ENCODE measurements around the gene TNFSF11.
"Not testable (repeated sequence)": the region's sequence is repeated elsewhere in the genome, so short reads cannot be mapped to it uniquely, and the experiment has no call there.

TNFSF11 gene, protein sequence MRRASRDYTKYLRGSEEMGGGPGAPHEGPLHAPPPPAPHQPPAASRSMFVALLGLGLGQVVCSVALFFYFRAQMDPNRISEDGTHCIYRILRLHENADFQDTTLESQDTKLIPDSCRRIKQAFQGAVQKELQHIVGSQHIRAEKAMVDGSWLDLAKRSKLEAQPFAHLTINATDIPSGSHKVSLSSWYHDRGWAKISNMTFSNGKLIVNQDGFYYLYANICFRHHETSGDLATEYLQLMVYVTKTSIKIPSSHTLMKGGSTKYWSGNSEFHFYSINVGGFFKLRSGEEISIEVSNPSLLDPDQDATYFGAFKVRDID

DNA sequence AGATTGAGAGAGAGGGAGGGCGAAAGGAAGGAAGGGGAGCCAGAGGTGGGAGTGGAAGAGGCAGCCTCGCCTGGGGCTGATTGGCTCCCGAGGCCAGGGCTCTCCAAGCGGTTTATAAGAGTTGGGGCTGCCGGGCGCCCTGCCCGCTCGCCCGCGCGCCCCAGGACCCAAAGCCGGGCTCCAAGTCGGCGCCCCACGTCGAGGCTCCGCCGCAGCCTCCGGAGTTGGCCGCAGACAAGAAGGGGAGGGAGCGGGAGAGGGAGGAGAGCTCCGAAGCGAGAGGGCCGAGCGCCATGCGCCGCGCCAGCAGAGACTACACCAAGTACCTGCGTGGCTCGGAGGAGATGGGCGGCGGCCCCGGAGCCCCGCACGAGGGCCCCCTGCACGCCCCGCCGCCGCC lies at the start of gene TNFSF11:
TSS of gene TNFSF11 (plus strand) at position 142 of the 400 bp plus-strand sequence. CDS start at position 294, 152 bp downstream.
- peak; percentile 26 for DNase-seq

DNA sequence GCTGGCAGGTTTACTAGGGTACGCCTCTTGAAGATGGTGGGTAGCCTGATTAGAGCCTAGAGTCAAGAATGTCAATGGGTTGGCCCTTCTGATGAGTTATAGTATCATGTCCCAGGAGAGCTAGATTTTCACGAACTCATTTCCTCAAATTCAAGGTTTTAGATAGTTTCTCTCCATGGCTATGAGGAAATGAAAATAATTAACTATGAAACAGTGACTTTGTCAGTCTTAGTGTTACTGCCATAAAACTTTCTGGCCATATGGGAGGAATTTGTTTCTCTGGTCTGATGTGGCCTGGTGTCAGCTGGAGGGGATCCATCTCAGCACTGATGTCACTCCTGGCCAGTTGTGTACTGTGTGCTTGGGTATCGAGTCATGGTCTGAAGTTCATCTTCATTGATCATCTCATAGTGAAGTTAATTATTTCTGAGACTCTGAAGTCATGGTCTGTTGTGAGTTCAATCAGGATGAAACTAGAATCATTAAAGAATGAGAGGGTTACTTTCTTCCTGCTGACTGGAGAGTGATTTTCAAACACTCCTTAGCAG lies 49.4 kb upstream of the TNFSF11 start:
- no peak for DNase-seq

DNA sequence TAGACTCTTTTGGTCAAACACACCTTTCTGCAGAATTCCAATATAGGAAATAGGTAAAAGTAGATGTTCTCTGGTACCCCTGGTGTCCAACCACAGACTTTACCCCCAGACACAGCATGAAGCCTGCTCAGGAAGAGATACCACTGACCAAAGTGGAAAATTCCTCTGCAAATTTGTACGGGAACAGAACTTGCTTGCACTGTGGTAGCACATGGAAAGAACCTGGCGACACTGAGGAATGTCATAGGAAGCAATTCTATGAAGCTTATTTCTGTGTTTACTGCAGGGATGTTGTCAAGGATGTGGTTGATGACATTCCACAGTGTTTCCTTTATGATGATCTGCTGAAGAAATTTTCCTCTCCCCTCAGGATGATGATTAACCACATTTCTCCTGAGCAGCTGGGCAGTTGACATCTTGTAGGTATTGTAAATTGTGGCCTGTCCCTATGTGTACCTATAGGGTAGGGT lies 48.9 kb upstream of the TNFSF11 start:
- no peak for DNase-seq

DNA sequence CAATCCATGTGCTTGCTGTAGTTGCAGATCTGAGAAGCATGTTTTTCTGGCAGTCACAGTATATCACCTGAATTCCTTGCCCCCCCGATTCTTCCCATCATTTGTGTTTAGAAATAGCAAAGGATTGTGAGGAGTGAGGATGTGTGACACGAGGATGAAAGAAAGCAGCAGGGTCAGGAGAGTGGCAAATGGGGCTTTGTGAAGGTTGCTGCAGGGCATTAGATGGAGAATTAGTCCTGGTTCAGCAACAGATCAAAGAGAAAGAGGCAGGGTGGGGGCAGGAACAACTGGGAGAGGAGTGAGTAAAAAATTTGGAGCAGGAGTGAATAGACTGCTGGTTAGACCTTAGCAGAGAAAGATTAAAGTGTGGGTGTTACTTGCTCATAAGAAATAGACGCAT lies 47.7 kb upstream of the TNFSF11 start:
- DNase-seq, result no peak

DNA sequence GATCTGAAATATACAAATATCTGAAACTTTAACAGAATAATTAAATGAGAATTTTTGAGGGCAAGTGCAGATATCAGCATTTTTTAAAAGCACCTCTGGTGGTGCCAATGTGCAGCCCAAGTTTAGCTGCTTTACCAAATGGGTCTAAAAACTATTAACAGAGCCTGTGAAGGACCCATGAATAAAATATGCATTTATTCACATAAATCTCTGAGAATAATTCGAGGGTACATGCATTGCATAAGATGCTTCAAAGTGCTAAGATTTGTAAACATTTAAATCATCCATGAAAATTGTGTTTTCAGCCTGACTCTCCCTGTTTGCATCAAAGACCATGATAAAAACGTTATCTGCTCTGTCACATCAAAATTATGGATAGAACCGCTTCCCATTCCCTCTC lies 47.1 kb upstream of the TNFSF11 start:
- no peak for DNase-seq

DNA sequence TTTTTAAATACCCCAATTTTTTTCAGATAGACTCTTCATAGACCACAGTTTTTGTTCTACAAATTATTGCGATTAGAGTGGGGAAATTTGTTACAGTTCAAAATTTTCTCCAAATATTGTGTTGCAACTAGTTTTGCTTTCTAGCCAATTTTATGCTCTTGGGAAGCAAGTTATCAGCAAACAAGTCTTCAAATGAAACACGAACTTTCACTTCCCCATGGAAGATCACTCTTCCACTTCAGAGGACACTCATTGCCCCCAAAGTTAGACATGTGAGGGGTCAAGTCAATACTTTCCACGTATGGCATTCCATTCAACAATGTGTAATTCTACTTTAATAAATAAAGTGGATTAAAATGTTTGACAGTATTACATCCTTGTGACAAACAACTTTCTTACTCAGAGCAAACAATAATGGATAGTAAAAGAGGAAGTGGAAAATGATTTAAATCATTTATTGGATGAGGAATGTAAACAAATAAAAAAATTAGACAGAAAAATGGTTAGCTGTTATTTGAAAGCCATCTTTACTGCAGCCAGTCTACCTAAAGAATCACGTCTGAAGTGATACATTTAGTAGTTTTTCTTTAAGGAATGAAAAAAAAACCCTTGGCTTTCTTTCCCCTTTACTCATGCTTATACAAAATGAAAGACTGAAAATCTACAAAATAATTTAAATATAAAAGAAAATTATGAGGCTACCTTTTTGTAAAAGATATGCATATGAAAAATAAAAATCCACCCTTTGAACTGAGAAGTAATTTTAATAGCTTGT lies 41.2 kb upstream of the TNFSF11 start:
- no peak for DNase-seq

DNA sequence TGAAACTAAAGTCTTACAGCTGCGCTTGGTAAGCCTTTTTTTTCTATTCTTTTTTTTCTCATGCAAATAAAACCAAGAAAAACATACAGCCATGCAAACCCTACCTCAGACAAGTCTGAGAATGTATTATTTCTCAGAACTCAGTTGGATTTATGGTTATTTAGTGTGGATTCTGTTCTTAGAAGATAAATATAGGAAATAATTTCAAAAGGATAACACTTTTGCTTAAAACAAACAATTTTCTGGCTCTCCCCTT lies 40.7 kb upstream of the TNFSF11 start:
- no peak for DNase-seq

DNA sequence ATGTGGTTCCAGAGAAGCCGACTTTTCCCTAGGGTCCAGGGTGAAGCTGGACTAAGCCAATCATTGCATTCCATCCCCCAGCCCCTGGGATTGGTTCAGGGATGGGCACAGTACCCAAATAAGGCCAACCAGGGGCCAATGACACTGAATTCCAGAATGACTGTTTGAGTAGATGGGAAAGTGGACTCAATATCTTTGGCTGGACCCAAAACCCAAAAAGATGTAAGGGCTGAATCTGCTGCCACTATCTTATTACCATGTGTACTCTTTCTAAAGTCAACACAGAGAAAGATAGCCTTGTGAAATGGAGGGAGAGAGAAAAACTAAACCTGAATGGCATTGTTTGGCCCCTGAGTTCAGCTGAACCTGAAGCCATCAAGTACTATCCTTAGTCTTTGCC lies 39.2 kb upstream of the TNFSF11 start:
- no peak for DNase-seq

DNA sequence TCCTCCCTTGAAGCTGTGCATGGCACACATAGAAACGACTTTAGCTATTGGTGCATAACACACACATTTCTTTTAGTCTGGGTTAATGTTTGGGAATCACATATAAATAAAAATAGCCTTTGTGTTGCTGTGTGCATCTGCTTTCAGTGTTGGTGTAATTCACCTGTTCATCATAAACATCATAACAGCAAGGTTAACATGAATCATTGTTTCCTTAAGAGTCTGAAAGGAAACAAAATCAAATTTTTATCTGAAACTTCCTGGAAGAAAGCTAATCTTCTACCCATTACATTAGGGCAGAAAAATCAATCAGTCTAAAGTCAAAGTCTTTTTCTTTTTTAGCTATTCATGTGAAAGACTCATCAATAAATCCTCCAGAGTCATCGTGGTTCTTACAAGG lies 35.0 kb upstream of the TNFSF11 start:
- DNase-seq, result no peak

DNA sequence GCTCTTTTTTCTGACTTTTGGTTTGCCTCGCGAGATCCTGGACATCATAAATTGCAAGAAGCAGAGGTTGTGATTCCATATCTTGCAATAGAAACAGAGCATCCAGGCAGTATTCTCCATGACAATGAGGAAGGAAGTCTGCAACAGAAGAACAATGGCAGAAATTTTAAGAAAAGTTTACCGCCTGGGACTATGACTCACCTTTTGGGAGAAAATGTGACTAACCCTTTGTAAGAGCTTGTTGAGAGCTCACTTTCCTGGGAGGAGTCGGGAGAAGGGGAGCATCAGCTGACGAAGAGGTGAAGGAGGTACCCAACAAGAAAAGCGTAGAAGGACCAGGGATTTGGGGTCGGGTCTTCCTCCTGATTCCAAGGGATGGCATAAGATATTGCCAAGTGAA lies 34.3 kb upstream of the TNFSF11 start:
- DNase-seq, result no peak

DNA sequence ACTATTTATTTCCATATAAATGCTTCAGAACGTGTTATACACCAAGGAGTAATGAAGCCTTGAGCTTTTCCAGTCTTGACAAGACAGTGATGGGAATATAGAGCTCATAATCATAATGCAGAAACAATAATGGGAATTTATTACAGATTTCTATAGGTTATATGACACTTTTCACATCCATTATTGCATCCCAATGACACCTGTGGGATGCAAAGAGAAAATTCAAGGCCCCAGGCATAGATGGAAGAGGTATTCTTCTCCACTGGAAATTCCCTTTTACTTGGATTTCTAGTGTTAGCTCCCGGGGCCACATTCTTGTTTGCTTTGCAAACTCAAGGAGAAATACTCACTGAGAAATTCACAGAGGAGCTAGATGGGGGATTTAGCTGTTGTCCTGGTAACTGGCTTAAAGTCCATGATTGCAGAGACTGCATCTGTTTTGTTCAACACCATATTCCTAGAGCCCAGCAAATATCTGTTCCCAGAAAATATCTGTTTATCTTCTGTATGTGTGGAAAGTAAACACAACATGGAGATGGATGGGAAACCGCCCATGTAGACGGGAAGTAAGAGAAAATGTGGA lies 30.6 kb upstream of the TNFSF11 start:
- no peak for DNase-seq

DNA sequence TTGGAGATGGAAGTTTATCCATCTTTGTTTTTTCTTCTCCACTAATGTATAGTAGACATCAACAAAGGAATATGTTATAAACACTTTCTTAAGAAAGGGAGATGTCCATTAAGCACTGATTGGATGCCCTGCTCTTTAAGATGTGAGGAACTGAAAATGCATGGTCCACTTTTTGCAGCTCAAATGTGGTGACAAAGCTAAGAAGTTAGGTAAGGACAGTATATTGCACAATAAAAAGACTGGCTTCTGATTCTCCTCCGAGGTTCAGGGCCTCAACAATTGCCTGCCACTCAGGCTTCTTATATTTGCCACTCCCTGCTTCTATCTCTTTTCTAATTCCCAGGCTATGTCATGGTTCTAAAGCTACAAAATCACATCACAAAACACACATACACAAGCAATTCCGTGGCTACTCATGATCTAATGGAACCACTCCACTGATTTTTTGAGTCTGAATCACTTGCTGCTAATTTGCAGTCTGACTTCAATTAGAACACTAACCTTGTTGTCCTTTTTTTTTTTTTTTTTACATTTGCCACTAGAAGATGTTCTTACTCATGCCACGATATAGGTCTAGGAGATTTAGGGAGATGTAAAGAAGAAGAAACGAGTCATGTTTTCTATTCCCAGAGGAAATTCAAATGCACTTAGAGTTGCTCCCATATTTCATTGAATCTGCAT lies 29.6 kb upstream of the TNFSF11 start:
- no peak for DNase-seq

DNA sequence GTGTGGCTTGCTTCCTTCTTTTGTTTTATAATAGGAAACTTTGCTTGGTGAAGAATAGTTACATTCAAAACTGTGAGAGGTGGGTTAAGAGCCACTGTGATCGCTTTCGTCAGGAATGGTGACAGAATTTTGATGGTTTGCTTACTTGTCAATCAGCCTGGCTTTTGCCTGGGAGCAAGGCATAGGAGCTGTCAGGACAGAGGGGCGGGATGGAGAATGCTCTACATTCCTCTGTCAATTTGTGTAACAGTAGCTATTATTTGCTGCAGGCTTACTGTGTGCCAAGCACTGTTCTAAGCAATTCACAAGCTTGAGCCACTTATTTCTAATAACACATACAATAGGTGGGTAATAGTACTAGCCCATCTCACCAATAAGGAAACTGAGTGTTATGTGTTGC lies 28.1 kb upstream of the TNFSF11 start:
- DNase-seq, result no peak

DNA sequence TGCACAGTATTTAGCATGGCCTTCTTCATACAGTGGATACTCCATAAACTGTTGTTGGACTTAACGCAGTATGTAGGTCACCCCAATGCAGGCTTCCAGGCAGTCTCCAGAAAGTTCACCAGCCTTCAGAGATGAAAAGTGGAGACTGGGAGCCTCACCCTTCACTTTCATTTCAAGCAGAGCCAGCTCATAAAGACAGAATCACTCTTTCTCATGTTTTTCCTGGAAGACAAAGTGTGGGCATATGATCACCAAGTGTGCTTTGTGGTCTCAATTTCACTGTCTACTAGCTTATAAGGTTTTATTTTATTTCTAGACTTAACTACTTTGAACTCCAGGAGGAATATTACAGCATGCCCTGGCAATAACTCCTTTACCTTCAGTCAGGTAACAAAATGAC lies 26.3 kb upstream of the TNFSF11 start:
- DNase-seq, result no peak

DNA sequence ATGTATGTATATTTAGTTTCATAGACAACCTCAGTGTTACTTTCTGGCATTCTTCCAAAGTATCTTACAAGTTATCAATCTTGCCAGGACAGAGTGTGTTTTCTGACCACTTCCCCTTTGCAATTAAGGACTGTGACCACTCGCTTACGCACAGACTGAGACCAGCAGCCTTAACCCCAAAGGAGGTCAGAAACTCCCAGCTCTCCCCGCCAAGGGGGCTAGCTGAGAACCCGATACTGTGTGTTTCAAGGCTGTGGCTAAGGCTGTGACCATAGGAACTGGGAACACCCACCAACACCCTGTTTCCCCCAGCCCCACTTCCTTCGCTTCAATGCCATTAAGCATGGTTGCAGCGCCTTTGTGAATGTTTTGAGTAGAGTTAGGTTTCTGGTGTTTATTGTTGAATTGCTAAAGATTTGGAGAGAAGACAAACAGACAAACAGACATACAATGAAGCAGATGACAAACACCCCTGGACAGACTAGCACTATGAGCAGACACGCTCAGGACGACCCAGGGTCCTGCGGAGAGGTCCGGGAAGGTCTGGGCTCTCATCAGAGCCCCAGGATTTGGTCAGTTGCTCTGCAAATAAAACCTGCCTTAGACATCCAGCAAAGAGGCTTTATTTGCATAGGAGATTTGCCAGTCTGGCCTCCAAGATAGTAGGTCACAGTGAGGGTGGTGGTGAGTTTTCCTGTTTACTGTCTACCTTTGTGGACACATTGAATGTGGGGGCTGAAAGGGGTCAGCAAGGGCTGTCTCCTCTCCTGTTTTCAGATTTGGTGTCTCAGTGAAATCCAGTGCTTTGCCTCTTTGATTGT lies 25.0 kb upstream of the TNFSF11 start:
- peak; percentile 47 for DNase-seq

DNA sequence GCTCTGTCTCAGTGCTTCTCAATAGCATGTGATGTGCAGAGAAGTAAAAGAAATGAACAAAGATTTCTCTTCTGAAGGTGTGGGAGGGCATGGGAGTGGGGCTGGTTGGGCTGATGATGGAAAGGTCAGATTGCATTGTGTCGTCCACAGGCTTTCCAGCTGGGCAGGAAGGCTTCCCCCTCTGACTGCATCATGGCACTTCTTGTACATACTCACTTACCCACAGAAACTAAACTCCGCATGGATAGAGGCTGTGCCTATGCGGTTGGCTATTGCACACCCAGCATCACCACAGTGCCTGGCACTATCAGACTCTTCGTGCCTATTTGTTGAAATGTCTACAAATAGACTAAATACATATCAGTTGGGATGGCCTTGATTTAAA lies 24.4 kb upstream of the TNFSF11 start:
- DNase-seq, result no peak

DNA sequence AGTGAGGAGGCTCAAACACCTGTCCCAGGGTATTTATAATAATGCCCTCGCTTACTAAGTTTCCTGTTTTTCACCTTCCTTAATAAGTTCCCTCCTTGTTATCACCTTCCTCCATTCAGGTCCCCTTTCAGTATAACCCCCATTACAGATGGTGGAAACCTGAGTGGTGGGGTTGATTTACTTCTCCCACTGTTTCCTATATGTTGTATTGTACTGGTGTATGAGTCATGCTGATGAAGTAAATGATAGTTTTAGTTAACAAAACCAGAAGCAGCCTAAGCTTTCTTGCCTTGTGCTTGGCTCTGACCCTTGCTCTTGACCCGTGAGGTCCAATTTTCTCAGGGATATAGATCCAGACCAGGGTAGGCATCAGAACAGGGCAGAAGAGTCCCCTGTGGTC lies 22.3 kb upstream of the TNFSF11 start:
- no peak for DNase-seq

DNA sequence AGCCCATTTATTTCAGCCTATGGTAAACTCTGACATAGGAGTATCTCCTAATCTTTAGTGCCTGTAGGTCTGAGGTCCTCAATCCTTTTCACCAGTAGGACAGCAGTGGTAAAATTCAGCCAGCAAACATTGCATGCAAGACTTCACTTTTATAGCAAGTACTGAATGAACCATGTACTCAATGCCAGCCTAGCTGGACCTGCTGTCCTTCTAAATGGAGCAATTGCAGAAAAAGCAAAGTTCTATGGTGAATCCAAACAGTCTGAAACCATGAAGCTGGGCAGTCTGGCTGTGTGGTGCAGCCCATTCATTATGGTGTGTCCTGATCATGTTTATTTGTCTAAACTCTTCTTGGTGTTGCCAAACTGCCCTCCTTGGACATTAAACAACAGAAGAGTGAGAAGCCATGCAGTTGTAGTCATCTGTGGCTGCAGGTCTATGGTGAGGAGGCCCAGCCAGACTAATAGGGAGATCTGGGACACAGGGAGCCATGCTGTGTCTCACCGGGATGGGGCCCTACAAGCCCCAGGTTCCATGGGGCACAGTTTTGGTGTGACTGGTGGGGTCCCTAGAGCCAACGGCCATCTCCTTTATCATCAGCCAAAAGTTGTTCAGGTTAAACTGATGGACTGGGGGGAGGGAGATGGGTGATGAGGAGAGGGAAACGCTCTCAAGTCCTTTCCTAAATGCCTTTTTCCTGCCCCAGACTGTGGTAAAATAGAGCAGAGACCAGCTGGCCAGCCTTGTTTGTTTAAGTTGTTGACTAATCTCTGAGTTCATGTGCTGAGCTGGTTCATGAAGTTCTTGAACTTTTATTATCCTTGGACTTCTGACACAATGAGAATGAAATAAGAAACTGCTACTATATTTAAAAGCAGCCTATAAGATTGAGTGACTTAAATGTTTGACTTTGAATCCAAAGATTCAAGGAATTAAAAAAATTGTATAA lies 20.6 kb upstream of the TNFSF11 start:
- DNase-seq, result no peak

DNA sequence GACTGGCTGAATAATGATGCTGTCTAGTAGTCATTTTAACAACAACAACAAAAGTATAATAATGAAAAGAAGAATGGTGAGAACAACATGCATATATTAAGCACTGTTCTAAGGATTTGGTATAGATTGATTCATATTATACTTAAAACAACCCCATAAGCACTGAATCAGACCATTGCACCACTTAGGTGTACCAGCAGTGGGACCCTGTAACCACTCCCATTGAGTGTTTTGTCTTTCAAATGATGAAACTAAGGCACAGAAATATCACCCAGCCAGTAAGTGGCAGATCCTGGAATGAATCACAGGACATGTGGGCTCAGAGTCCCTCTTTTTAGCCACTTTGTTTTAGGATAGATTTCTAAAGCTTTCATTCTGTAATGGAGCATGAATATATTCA lies 14.9 kb upstream of the TNFSF11 start:
- DNase-seq, result no peak

DNA sequence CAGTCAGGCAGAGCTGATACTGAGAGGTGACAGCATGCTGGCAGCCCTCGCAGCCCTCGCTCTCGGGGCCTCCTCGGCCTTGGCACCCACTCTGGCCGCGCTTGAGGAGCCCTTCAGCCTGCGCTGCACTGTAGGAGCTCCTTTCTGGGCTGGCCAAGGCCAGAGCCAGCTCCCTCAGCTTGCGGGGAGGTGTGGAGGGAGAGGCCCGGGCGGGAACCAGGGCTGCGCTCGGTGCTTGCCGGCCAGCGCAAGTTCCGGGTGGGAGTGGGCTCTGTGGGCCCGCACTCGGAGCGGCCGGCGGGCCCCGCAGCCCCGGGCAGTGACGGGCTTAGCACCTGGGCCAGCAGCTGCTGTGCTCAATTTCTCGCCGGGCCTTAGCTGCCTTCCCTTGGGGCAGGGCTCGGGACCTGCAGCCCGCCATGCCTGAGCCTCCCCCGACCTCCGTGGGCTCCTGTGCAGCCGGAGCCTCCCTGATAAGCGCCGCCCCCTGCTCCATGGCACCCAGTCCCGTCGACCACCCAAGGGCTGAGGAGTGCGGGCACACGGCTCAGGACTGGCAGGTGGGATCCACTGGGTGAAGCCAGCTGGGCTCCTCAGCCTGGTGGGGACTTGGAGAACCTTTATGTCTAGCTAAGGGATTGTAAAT lies 14.3 kb upstream of the TNFSF11 start:
- not testable (repeated sequence) for DNase-seq

DNA sequence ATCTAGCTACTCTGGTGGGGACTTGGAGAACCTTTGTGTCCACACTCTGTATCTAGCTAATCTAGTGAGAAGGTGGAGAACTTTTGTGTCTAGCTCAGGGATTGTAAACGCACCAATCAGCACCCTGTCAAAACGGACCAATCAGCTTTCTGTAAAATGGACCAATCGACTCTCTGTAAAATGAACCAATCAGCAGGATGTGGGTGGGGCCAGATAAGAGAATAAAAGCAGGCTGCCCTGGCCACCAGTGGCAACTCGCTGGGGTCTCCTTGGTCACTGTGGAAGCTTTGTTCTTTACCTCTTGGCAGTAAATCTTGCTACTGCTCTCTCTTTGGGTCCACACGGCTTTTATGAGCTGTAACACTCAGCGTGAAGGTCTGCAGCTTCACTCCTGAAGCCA lies 13.6 kb upstream of the TNFSF11 start:
- DNase-seq, result not testable (repeated sequence)
